Stimulated activated effector memory CD8-positive, alpha-beta T cell treated with anti-CD3 and anti-CD28 coated beads, Interleukin-12 subunit alpha, Interleukin-12 subunit beta, amount 100 ng/mL, for 72 hours (primary cell): ENCODE results near the gene ACAP3.
A peak's percentile ranks its signal among the peaks of the same experiment; 100 is the strongest.
"Not testable (repeated sequence)": the region's sequence is repeated elsewhere in the genome, so short reads cannot be mapped to it uniquely, and the experiment has no call there.

Experiments
- ATAC-seq: fragments of 150-1000 bp; cut with Tn5 transposase; 2 replicates; pipeline ENCODE4 v1.10.0; 2021
- DNase-seq, 2 donors: peaks; one replicate each; pipeline ENCODE4 v3.0.0; 2021 to 2022; ENCODE audit warnings: low spot score in 2 of 2
- H3K27ac Mint-ChIP-seq: one replicate; pipeline ENCODE4 v1.8.0; 2022; ENCODE audit warnings: mild to moderate bottlenecking, mixed read lengths
- H3K36me3 Mint-ChIP-seq: one replicate; pipeline ENCODE4 v1.8.0; 2022; ENCODE audit warnings: mild to moderate bottlenecking, mixed read lengths
- H3K4me1 Mint-ChIP-seq: one replicate; pipeline ENCODE4 v1.8.0; 2022; ENCODE audit warnings: mixed read lengths
- H3K4me3 Mint-ChIP-seq: one replicate; pipeline ENCODE4 v1.8.0; 2022; ENCODE audit warnings: mild to moderate bottlenecking, mixed read lengths
- H3K9me3 Mint-ChIP-seq: one replicate; pipeline ENCODE4 v1.8.0; 2022; ENCODE audit warnings: mixed read lengths

ACAP3 gene

DNA sequence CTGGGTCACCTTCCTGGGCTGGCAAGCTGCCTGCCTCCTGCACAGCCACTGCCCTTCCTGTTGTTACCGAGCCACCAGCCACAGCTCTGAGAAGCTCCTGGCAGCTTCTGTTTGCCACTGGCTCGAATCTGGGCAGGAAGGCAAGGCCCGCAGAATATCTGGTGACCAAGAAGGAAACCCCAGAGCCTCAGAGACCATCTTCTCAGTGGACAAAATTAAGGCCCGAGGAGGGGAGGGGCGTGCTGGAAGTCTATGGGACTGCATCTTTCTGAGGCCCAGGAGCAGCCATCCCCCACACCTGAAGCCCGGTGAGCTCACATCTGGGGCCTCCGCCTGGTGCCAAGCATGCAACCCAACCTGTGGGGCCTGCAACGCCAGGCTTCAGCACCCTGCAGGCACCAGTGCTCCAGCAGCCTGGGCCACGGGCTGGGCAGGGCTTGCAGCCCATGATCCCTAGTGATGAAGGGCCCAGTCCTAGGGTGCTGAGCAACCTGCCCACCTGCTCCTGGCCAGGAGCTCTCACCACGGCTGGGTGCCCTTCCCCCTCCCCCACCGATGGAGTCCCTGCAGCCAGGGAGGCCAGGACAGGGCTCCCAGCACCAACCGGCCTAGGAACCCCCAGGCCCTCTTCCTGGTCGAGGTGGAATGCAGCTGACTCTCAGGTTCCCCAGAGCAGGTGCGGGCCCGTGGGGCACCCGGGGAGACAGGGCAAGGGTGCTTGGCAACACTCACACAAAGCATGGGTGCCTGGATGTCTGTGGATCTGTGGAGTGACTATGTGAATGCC, 17.8 kb upstream of the ACAP3 start:
- peak overlapping the region; percentile 91 for H3K27ac Mint-ChIP-seq
- H3K4me3 Mint-ChIP-seq: peak overlapping the region; percentile 83
- peaks cover 39% of the 10 kb centered on the region for H3K4me1 Mint-ChIP-seq
- H3K9me3 Mint-ChIP-seq: no peaks in the 10 kb centered on the region
- no peak for ATAC-seq
- H3K36me3 Mint-ChIP-seq: peaks cover 7% of the 10 kb centered on the region
- no peak for DNase-seq

DNA sequence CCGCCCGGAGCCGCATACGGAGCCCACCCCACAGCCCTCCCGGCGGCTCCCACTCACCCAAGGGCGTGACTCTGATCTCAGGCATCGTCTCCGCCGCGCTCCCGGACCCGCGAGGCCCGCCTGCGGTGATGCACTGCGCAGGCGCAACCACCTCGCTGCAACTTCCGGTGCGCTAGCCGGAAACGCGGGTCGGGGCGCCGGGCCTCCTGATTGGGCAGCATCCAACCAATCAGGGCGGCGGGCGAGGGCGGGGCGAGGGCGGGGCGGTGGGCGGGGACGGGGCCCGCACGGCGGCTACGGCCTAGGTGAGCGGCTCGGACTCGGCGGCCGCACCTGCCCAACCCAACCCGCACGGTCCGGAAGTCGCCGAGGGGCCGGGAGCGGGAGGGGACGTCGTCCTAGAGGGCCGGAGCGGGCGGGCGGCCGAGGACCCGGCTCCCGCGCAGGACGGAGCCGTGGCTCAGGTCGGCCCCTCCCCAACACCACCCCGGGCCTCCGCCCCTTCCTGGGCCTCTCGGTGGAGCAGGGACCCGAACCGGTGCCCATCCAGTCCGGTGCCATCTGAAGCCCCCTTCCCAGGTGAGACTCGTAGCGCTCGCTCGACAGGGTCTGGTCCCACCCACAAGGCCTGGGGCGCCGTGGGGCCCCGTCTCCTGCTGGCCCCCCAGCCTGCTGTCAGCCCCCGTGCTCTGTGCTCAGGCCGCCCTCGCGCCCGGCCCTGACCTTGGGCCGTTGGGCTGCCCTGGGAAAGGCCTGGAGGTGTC, 17.0 kb upstream of the ACAP3 start, which contains the start of the genes CPTP and INTS11:
Gene CPTP, plus strand, starts transcription at position 279 of the 764 bp plus-strand sequence. CDS start 2,109 bp downstream, outside the sequence.
Gene INTS11, minus strand, starts transcription at position 137 of the 764 bp plus-strand sequence. Its CDS starts 52 bp downstream, at position 85.
- peak; percentile 93 to 96 for DNase-seq
- Mint-ChIP-seq H3K36me3 (peaks cover 14% of the 10 kb centered on the region), H3K4me1 (peaks cover 35% of the 10 kb centered on the region), H3K4me3 (peak within 1 kb of the TSS; percentile 83), H3K27ac (peak within 1 kb of the TSS; percentile 91), H3K9me3 (no peaks in the 10 kb centered on the region)
- ATAC-seq: peak; percentile 87

DNA sequence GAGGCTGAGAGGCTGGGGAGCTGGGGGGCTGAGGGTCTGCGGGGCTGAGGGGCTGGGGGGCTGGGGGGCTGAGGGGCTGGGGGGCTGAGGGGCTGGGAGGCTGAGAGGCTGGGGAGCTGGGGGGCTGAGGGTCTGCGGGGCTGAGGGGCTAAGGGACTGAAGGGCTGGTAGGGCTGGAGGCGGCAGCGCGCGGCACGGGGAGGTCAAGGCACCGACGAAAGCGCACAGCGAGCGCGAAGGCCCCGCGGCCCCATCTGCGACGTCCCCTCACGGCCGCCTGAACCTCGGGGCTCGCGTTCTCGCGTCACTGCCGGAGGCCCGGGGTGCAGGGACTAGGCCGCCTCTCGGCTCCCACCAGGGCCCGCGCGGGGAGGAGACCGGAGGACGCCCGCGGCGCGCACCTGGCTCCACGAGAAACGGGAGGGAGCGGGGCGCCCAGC, 16.4 kb upstream of the ACAP3 start:
- peak overlapping the region; percentile 91 for H3K27ac Mint-ChIP-seq
- H3K4me1 Mint-ChIP-seq: peaks cover 33% of the 10 kb centered on the region
- ATAC-seq: peak; percentile 50
- no peaks in the 10 kb centered on the region for H3K9me3 Mint-ChIP-seq
- DNase-seq: no peak
- peak overlapping the region; percentile 83 for H3K4me3 Mint-ChIP-seq
- peaks cover 20% of the 10 kb centered on the region for H3K36me3 Mint-ChIP-seq

DNA sequence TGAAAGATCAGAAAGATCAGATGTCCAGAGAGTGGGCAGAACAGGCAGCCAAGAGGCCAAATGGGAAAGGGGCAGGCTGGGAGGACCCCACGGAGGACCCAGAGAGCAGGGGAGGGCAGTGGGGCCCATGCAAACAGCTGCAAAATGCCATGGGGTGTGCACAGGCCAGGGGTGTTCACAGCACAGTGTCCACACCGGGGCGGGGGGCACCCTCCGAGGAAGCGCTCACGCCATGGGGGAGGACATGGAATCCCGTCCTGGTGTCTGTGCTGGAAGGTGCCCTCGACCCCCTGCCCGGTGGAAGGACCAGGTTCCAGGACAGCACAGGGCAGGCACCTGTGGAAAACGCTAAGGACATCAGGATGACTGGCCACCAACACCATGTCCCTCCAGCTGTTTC, 15.2 kb upstream of the ACAP3 start:
- peaks cover 31% of the 10 kb centered on the region for H3K36me3 Mint-ChIP-seq
- no peak for ATAC-seq
- peaks cover 33% of the 10 kb centered on the region for H3K4me1 Mint-ChIP-seq
- DNase-seq: no peak
- H3K9me3 Mint-ChIP-seq: no peaks in the 10 kb centered on the region
- no peak overlapping the region for H3K27ac Mint-ChIP-seq
- peak overlapping the region; percentile 83 for H3K4me3 Mint-ChIP-seq

DNA sequence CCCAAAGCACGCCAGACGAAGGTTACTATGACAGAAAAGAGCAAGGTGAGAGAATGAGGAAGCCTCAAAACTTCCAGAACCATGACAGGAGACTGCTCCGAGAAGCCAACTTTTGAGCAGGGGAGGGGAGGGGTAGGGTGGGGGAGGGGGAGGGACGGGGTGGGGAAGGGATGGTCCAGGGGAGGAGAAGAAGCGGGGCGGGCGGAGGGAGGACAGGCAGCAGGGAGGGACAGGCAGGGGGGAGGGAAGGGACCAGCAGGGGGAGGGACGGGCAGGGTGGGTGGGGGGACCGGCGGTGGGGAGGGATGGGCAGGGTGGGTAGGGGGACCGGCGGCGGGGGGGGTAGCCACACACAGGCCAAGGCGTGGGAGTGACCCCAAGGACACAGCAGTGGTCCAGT, 14.7 kb upstream of the ACAP3 start:
- ATAC-seq (no peak), DNase-seq (no peak)
- Mint-ChIP-seq H3K4me1 (peaks cover 33% of the 10 kb centered on the region), H3K9me3 (no peaks in the 10 kb centered on the region), H3K27ac (peak overlapping the region; percentile 82), H3K36me3 (peaks cover 37% of the 10 kb centered on the region), H3K4me3 (peak overlapping the region; percentile 83)

DNA sequence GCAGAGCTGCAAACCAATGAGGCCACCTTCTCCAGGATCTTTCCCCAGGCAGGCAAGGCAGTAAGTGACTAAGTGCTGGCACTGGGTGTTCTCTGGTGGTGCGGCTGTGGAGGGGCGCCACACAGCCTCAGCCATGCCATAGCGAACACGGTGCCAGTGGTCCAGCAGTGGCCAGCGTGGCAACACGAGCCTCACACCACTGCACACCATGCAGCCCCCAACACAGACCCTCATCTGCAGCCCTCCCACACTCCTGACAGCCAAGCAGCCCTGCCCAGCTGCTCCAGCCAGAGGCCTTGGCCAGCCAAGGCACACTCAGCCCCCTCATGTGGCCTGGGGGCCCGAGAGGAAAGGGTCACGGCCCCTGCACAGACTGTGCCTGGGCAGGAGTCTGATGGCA, 13.7 kb upstream of the ACAP3 start:
- Mint-ChIP-seq H3K36me3 (peaks cover 46% of the 10 kb centered on the region), H3K27ac (no peak overlapping the region), H3K4me1 (peaks cover 33% of the 10 kb centered on the region), H3K9me3 (no peaks in the 10 kb centered on the region), H3K4me3 (no peak overlapping the region)
- DNase-seq: no peak
- ATAC-seq: no peak

DNA sequence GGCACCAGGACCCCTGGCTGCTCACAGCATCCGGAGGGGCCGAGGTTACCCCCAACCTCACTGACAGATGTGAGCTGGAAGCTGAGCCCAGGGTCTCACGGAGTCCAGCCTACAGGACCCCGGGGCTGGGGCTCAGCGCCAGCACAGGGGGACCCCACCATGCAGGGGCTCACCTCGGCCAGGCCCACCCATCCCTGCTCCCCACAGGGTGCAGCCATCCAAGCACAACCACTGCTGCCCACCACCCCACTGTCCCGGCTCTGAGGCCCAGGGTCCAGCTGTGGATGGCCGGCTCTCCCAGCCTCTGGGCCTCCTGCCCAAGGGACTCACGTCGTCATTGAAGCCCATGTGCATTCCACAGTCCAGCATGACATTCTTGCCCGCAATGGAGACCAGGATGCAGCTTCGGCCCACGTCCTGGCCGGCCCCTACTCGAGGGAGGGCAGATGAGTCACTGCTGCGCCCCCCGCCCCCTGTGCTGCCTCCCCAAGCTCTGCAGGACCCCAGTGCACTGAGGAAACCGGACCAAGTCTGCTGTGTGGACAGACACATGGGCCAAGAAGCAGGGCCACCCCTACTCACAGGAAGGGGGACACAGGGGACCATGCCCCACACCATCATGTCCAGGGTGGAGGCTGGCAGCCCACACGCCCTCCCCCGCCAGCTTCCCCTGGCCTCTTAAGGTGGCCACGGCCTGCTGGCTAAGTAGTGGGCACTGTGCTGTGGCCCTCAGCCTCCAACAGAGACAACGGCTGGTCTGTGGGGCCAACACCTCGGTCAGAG, 13.1 kb upstream of the ACAP3 start:
- DNase-seq (no peak), ATAC-seq (no peak)
- H3K4me3 Mint-ChIP-seq: no peak overlapping the region
- H3K36me3 Mint-ChIP-seq: peaks cover 52% of the 10 kb centered on the region
- no peaks in the 10 kb centered on the region for H3K9me3 Mint-ChIP-seq
- no peak overlapping the region for H3K27ac Mint-ChIP-seq
- H3K4me1 Mint-ChIP-seq: peaks cover 27% of the 10 kb centered on the region

DNA sequence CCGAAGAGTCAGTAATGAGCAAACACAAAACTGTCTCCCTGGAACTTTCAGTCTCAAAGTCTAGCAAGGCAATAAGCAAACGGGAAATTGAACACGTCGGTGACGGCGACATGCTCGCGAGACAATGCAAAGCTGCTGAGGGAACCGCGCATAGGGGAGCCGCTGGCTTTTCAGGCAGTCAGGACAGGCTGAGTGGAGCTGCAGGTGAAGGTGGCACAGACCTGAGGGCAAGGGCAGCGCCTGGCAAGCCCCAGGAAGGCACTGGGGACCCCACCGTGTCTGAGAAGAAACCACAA, 11.9 kb upstream of the ACAP3 start:
- no peaks in the 10 kb centered on the region for H3K9me3 Mint-ChIP-seq
- DNase-seq (no peak), ATAC-seq (no peak)
- H3K4me1 Mint-ChIP-seq: peaks cover 27% of the 10 kb centered on the region
- peak overlapping the region; percentile 78 for H3K27ac Mint-ChIP-seq
- no peak overlapping the region for H3K4me3 Mint-ChIP-seq
- H3K36me3 Mint-ChIP-seq: peaks cover 63% of the 10 kb centered on the region

DNA sequence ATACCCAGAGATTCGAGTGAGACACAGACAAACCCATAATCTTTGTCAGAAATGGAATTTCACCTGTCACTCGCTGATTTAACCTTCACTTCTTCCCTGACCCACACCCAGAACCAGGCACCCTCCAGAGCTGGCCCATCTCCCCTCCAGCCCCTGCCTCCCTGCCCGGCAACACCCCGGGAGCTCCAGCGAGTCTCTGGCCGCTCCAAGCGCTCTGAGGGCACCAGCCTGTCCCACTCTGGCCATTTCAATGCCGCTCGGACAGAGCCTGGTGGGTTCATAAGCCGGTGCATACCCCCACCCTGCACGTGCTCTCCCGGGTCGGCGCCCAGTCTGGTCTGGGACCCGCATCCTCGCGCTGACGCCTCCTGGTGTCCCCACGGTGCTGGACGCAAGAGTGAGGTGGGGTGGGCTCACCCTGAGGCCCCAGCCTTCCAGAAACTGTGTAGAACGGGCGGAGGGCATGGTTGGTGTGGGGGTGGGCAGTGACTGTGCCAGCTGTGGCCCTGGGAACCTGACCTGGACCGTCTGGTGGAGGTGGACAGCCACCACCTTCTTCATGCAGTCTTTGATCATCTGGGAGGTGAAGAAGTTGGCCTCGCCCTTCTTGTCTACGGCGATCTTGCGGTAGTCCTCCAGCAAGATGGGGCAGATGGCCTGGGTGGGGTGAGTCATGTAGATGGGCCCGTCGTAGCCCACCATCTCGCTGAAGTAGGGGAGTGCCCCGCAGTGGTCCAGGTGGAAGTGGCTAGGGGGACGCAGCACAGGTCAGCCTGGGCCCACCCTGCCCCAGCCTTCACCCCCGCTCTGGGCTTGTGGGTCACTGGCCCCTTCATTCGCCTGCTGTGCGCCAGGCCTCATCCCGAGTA, 11.3 kb upstream of the ACAP3 start:
- H3K36me3 Mint-ChIP-seq: peaks cover 65% of the 10 kb centered on the region
- peaks cover 27% of the 10 kb centered on the region for H3K4me1 Mint-ChIP-seq
- ATAC-seq: no peak
- no peak overlapping the region for H3K4me3 Mint-ChIP-seq
- H3K27ac Mint-ChIP-seq: peak overlapping the region; percentile 78
- no peak for DNase-seq
- no peaks in the 10 kb centered on the region for H3K9me3 Mint-ChIP-seq

DNA sequence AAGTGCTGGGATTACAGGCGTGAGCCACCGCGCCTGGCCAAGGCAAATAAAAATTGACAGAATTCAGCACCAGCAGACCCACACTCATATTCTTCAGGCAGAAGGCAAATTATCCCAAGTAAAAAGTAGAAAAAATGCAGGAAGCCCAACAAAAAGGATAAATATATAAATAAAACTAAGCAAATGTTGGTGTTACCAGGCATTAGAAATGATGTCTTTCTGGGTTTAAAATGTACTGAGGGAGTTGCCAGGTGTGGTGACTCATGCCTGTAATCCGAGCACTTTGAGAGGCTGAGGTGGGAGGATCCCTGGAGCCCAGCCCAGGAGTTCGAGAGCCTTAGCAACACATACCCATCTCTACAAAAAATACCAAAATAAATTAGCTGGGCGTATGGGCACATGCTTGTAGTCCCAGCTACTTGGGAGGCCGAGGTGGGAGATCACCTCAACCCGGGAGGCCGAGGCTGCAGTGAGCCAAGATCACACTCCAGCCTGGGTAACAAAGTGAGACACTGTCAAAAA, 10.5 kb upstream of the ACAP3 start:
- Mint-ChIP-seq H3K27ac (no peak overlapping the region), H3K4me3 (no peak overlapping the region), H3K4me1 (peaks cover 24% of the 10 kb centered on the region), H3K9me3 (no peaks in the 10 kb centered on the region), H3K36me3 (peaks cover 73% of the 10 kb centered on the region)
- no peak for ATAC-seq
- no peak for DNase-seq

DNA sequence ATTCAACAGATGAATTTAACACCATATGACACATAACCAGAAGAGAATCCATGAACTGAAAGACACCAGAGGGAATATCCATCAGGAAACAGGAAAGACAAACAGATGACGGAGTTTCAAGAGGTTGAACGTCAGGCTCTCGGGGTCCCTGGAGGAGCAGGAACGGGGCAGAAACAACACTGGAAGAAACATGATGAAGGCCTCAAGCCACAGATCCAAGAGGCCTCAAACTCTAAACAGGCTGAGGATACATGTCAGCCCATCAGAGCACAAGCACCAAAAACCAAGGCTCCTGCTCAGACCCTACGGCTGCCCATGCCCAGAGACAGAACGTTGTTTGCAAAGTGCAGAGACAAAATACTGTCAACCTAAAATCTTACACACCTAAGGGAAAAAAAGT, 9.7 kb upstream of the ACAP3 start:
- peaks cover 79% of the 10 kb centered on the region for H3K36me3 Mint-ChIP-seq

DNA sequence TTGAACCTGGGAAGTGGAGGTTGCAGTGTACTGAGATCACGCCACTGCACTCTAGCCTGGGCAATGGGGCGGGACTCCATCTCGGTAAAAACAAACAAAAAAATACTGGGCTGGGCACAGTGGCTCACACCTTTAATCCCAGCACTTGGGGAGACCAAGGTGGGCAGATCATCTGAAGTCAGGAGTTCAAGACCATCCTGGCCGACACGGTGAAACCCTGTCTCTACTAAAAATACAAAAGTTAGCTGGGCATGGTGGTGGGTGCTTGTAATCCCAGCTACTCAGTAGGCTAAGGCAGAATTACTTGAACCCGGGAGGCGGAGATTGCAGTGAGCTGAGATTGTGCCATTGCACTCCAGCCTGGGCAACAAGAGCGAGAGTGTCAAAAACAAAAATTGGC, 8.5 kb upstream of the ACAP3 start:
- DNase-seq, ATAC-seq, H3K4me3 Mint-ChIP-seq, H3K27ac Mint-ChIP-seq, H3K9me3 Mint-ChIP-seq: not testable (repeated sequence)
- Mint-ChIP-seq H3K4me1 (peaks cover 10% of the 10 kb centered on the region), H3K36me3 (peaks cover 79% of the 10 kb centered on the region)

More for the DNA sequence above, 9.7 kb upstream of the ACAP3 start:
- no peak overlapping the region for H3K27ac Mint-ChIP-seq
- H3K4me3 Mint-ChIP-seq: no peak overlapping the region
- DNase-seq: no peak
- no peak for ATAC-seq
- no peaks in the 10 kb centered on the region for H3K9me3 Mint-ChIP-seq
- H3K4me1 Mint-ChIP-seq: peaks cover 16% of the 10 kb centered on the region

DNA sequence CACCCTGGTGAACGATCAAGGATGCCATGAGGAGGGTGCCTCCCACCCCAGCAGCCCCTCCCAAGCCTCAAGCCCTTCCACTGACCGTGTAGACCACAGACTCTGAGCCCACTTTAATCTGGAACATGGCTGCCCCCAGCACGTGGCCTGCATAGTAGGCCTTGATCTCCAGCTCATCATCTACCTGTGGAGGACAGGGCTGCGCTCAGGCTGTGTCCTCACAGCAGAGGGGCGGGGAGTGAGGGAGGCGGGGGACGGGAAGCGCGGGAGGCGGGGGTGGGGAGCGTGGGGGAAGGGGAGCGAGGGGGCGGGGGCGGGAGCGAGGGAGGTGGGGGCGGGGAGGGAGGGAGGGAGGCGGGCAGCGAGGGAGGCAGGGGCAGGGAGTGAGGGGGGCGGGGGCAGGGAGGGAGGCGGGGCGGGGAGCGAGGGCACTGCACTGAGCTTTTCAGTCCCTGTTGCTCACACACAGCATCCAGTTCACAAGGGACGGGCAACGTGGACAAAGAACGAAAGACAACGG, 7.8 kb upstream of the ACAP3 start:
- Mint-ChIP-seq H3K4me1 (peaks cover 10% of the 10 kb centered on the region), H3K27ac (no peak overlapping the region), H3K4me3 (no peak overlapping the region), H3K9me3 (no peaks in the 10 kb centered on the region), H3K36me3 (peaks cover 81% of the 10 kb centered on the region)
- DNase-seq: no peak
- no peak for ATAC-seq

DNA sequence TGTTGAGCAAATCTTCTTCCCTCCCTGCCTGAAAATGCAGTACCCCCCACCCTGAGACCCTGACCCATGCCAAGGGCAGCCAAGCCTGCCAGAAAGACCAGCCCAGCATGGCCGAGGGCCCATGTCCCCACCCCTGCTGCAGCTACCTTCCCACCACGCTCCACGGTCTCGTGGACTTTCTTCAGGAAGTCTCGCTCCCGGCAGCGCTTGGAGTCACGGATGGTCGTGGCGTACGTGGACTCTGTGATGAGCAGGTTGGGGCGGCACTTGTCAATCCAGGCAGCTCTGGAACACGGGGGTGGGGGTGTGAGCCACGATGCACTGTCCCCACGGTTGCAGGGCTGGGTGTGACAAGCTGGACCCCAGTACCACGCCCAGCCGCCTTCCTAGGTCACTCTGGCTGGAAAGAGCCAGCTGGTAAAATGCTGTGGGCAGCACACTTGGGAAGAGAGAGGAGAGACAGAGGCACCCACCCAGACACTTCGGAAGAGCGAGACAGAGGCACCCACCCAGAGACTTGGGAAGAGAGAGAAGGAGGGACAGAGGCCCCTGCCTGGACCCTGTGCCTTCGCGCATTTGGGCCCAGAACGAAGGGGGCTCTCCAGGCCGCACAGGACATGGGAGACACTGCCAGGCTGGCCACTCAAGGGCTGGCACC, 7.1 kb upstream of the ACAP3 start:
- no peak overlapping the region for H3K4me3 Mint-ChIP-seq
- H3K9me3 Mint-ChIP-seq: no peaks in the 10 kb centered on the region
- H3K4me1 Mint-ChIP-seq: peaks cover 10% of the 10 kb centered on the region
- peak overlapping the region; percentile 54 for H3K27ac Mint-ChIP-seq
- peaks cover 82% of the 10 kb centered on the region for H3K36me3 Mint-ChIP-seq
- no peak for DNase-seq
- no peak for ATAC-seq
